Activated CD4-positive, alpha-beta T cell treated with anti-CD3 and anti-CD28 coated beads for 48 hours (primary cell): Measurements from ENCODE around the gene C22orf39.
A peak's percentile ranks its signal among the peaks of the same experiment; 100 is the strongest.

Source experiments
- DNase-seq: peaks from one replicate; pipeline ENCODE4 v3.0.0-alpha.2; 2020

C22orf39 gene

DNA sequence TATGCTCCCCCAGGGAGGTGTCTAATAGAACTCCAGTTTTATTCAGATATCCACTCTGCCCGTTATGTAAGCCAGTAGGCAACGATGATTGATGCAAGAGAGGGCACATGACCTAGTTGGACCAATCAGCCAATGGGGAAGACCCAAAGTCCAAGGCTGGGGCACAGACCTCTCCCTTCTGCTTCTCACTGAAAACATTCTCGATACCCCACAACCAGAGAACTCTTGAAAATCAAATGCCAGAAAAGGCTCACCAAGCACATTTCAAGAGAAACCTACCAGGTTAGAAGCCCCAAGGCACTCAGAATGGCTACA is 23.4 kb downstream of the C22orf39 start:
- DNase-seq, result no peak

DNA sequence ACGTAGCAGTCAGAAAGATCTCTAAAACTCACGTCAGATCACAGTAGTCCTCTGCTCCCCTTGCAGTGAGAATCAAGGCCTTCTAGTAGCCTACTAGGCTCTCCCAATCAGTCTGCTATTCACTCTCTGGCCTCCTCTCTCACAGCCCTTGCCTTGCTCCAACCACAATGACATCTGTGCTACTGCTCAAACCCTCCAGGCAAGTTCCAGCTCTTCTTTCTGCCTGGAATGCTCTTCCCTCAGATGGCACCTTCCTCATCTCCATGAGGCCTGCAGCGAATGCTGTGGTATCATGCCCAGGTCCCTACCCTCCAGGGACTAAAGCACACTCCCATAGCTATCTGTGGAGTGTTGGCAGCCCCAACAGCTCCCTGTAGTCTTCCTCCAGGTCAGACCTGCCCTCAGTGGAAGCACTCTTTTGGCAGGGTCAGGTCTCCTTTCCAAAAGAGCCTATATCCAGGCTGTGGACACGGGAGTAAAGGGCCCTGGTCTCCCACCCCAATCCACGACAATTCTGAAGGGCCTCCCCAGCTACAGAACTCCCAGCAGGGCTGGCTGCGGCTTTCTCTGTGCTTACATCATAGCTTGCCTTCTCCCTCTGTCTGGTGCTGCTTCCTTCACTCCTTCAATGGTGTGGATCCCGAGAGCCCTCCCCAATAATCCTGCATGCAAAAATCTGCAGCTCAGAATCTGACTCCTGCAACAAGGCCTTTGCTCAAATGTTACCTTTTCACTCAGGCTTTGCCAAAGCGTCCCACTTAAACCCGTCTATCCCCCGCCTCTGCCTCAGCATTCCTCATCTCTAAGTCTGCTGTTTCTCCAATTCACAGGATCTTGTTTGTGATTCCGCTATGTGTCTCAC is 24.8 kb downstream of the C22orf39 start:
- DNase-seq, result no peak

- no peak for DNase-seq
Measured at GRCh38 chr22:19420321-19420720, 27.2 kb downstream of the C22orf39 start.

GRCh38 chr22:19419464-19420178 is 27.9 kb downstream of the C22orf39 start:
- peak; percentile 66 for DNase-seq

- DNase-seq, result no peak
Measured at GRCh38 chr22:19419086-19419463, 28.4 kb downstream of the C22orf39 start.

DNA sequence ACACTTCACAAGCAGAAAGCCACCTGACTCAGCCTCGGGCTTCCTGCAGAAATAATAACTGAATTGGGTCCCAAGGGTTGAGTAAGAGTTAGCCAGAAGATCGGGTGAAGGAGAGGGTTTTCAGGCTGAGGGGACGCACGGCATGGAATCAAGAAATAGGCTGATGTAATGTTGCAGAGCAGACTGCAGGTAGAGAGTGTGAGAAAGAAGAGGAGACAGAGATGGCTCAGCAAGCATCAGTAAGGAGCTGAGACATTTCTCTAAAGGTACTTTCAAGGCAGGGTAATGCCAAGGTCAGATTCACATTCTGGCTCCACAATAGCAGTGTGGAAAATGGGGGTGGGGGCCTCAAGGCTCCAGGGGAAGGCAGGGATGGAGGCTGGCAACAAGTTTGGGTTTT is 34.6 kb downstream of the C22orf39 start:
- DNase-seq, result no peak

DNA sequence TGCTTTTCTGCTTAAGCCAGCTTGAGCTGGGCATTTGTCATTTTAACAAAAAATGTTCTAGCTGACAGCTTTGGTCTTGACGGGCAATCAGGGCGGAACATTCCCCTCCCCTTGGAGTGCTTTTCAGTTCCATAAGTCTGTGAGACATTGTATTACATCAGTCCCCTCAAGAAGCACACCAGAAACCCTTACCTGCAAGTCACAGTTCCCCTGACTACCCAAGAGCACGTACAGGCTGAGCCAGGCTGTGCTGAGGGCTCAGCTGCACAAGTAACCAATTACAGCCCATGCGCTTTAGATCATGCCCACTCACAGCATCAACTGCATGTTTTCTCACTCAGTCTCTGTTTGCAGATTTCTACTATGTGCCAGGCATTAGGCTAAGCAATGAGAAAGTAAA is 35.0 kb downstream of the C22orf39 start:
- no peak for DNase-seq

DNA sequence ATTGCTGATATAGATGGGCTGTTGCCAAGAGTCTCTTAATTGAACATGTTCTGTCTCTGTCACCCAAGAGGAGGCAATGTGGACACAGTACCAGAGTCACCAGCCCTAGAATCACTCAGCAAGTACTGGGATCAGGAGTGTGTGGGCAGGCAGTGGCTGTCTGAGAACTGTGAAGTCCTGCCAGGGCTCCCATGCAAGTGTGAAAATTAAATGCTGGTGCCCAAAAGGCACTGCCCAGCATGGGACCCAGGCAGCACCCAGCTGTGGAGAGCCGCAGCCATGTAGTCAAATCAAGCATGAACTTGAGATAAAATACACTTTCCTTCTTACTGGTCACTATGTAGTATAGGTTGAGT is 35.8 kb downstream of the C22orf39 start:
- DNase-seq, result no peak

- DNase-seq, result no peak
Measured at GRCh38 chr22:19410941-19411689, 36.4 kb downstream of the C22orf39 start.

- DNase-seq, result no peak
Measured at GRCh38 chr22:19407649-19408606, 39.6 kb downstream of the C22orf39 start.

- no peak for DNase-seq
Measured at GRCh38 chr22:19406846-19407245, 40.7 kb downstream of the C22orf39 start.

DNA sequence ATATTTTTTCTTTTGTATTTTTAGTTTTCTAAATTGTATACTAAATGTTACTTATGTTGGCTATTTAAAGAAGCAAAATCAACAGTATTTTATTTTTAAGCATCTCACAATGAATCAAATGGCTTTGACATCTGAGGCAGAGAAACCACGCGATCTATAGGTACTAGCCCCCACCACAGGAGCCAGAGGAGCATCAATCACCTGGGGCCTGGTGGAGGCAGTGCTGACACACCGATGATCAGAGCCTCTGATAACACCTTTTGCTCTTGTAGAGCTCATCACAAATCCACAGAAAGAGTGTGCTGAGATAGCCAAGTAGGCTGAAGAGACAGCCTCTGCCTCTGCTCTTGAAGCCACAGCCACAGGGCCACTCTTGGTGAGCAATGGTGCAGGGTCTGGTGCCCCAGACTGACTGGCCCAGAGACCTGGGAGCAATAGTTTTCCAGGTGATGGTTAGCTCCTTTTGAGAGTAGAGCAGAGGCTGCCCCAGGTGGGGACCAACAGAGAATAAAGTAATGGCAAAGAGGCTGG is 41.2 kb downstream of the C22orf39 start:
- DNase-seq, result no peak

- no peak for DNase-seq
Measured at GRCh38 chr22:19405652-19406051, 41.9 kb downstream of the C22orf39 start.

GRCh38 chr22:19405133-19405532 is 42.4 kb downstream of the C22orf39 start:
- no peak for DNase-seq

DNA sequence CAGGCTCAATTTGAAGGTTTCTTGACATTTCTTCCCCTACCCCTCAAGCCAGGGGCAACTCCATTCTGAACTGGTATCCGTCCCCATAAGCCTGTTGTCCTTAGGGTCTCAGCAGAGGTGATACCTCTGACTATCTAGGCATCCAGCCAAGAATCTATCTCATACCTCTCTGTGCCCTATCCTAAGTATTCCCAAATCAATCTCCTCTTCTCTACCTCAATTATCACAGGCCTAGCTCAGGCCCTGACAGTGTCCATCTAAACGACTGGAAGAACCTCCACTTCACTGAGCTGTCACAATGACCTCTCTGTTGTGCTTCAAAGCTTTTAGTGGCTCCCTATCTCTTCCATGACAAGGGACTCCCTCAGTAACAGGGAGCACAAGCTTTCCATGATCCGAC is 42.8 kb downstream of the C22orf39 start:
- no peak for DNase-seq

GRCh38 chr22:19402642-19403191 is 44.8 kb downstream of the C22orf39 start:
- DNase-seq, result no peak

- no peak for DNase-seq
Measured at GRCh38 chr22:19401483-19401882, 46.0 kb downstream of the C22orf39 start.

GRCh38 chr22:19400881-19401280 is 46.6 kb downstream of the C22orf39 start:
- no peak for DNase-seq

DNA sequence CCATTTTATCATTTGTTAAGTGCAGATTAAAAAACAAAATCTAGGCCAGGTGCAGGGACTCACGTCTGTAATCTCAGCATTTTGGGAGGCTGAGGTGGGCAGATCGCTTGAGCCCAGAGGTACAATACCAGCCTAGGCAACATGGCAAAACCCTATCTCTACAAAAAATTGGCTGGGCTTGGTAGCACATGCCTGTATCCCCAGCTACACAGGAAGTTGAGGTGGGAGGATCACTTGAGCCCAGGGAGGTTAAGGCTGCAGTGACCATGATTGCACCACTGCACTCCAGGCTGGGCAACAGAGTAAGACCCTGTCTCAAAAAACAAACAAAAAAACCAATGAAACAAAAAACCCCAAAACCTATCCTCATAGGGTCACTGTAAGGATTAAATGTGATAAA is 48.9 kb downstream of the C22orf39 start:
- DNase-seq, result no peak

DNA sequence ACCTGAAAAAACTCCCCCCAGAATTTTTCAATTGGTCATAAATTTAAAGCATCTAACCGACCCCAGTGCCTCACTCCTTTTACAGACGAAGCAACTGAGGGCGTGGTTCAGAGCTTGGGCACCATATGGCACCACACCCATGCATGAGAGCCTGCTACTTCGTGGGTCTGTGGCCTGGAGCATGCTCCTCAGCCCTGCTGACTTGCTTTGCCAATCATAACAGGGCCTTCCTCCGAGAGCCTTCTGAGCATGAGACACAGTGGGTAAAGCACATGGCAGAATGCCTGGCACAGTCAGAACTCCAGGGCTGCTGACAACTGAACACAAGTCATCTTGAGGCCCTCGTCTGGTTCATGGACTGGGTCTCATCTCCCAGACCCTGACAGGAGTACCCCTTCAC is 49.3 kb downstream of the C22orf39 start:
- DNase-seq, result no peak

- DNase-seq, result no peak
Measured at GRCh38 chr22:19397734-19398104, 49.8 kb downstream of the C22orf39 start.
